SW480 (cell line): ENCODE results near the gene APP.
A peak's percentile ranks its signal among the peaks of the same experiment; 100 is the strongest.

Experiments
- DNase-seq: peaks from one replicate; pipeline ENCODE4 v3.0.0-alpha.2; 2016; ENCODE audit warnings: low spot score

Gene APP

GRCh38 chr21:25863031-25863430, 307.5 kb downstream of the APP start:
- no peak for DNase-seq

DNA sequence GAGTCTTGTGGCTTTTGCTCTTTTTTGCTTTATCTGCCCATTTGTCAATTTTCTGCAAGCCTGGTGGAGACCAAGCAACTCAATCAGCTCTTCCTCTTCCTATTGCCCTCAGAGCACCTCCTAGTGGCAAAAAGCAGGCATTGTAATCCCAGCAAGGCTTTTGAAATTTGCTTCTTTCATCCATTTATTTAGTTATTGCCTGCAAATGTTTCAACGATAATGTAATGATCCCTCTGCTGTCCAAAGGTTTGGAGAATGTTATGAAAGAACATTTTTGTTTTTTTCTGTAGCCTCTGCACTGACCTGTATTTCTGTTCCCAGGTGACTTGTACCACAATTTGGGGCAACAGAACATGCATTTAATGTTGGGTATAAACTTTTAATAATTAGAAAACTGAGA, 308.0 kb downstream of the APP start:
- DNase-seq: peak; percentile 20

- DNase-seq: no peak
Observed at GRCh38 chr21:25862112-25862511, 308.5 kb downstream of the APP start.

- DNase-seq: no peak
Observed at GRCh38 chr21:25859235-25859929, 311.2 kb downstream of the APP start.

DNA sequence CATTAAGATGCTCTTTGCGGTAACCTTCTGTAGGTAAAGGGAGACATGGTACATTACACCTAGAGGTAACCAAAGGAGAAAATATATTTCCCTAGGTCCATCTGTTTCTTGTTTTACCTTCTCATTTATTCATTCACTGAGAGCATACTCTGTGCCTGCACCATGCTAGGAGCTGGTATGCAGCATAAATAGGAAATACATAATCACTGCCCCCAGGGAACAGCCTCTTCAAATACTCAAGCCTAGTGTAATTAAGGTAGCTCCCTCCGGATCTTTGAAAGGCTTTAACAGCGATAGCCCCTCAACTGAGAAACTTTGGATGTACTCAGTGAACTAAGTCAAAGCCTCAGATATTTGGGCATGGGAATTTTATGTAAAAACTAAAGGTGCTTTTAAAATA, 312.2 kb downstream of the APP start:
- DNase-seq: no peak

- DNase-seq: no peak
Observed at GRCh38 chr21:25857308-25858074, 313.1 kb downstream of the APP start.

GRCh38 chr21:25855576-25855975, 315.0 kb downstream of the APP start:
- DNase-seq: no peak

DNA sequence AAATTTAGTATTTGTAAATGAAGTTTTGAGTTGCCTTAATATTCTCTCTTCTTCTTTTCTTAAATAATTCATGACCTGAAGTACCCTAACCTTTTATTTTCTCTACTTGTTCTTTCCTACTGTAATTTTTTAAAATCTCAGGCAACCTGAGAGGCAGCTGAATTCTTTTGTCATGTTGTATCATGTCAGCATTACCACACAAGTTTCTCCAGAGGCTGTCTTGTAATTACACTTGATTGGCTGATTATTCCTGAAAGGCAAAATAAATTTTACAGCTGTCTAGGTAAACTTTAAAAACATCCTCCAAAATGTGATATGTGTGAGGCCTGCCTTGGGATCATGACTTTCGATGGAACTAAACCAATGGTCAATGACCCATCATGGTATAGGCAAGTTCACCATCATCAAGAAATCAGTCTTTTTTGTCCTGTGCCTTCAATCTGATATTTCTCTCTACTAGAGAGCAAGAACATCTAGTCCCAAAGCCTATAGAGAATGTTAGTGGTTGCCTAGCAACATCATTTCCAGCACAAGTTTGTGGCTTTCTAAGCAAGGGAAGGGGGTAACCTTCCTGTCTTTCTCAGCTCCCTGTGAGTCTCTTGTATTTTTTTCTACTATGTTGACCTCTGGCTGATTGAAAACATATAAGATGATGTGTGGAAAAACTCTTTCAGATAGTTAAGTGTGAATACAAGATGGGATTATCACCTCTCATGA, 320.3 kb downstream of the APP start:
- no peak for DNase-seq

GRCh38 chr21:25848309-25848708, 322.3 kb downstream of the APP start:
- no peak for DNase-seq

DNA sequence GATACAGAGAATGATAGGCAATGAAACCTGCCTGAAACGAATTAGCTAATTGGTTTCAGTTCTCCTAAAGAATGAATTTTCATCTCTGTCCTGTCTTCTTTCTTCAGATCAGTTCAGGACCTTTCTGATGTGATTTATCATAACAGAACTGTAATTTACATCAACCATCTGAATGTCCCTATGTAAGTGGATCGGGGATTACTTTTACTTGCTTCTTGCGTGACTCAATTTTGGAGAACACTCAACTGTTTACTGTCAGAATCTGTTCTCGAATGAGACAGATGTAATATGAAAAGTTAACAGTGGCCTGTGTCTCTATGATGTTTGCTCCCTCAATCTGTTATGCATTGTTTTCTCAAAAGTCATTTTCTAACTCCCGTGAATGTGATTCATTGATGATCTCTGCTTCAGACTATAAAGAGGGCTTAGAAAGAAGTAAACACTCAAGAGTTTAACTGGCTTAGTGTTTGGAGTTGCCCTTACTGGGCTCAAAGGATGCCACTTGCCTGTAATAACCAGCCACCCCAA, 324.8 kb downstream of the APP start:
- DNase-seq: no peak

GRCh38 chr21:25842925-25843324, 327.6 kb downstream of the APP start:
- DNase-seq: no peak

DNA sequence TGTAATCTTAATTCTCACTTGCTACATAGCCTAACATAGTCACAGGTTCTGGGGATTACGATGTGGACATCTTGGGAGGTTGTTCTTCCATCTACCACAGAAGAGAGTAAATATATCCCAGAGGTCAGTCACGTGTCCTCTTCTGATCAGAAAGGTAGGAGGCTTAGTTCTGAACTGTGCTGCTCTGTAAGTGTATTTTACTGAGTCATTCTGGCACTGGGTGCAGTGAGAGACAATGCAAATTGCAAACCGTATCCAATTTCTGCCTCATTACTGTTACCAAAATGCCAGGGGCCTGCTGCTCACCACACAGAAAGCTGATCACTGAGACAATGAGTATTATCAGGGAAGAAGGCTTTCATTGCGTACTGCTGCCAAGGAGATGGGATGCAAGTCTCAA, 331.8 kb downstream of the APP start:
- no peak for DNase-seq

DNA sequence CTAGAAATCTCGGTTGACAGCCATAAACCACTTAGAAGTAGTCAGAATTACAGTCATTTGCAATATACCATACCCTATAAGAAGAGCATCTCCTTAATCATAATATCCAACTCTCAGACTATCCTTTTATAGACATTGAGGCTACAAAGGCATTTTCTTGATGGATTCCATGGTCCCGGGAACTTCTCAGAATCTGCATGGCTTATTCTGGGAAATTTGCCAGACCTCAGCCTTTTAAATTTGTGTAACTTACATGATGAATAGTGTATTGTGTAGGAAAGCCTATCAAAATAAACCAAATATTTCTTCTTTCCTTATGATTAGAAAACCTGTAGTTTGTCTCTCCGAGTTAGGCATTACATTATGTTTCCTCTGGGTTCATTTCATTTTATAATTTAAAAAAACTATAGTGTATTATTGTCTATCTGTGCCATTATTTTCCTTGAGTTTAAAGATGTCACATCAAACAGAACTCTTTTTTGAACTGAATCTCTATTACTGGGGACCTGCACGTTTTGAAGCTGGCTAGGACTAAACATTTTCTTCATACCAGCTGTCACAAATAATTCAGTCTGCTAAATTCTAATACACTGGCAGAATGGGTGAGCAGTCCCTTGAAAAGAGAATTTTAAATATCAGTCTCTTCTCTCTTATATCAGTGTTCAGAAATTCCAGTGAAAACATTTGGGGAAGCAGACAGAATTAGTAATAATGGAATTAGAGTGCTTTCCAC, 332.9 kb downstream of the APP start:
- DNase-seq: no peak

- no peak for DNase-seq
Observed at GRCh38 chr21:25836396-25836795, 334.2 kb downstream of the APP start.

GRCh38 chr21:25834381-25834780, 336.2 kb downstream of the APP start:
- DNase-seq: no peak

DNA sequence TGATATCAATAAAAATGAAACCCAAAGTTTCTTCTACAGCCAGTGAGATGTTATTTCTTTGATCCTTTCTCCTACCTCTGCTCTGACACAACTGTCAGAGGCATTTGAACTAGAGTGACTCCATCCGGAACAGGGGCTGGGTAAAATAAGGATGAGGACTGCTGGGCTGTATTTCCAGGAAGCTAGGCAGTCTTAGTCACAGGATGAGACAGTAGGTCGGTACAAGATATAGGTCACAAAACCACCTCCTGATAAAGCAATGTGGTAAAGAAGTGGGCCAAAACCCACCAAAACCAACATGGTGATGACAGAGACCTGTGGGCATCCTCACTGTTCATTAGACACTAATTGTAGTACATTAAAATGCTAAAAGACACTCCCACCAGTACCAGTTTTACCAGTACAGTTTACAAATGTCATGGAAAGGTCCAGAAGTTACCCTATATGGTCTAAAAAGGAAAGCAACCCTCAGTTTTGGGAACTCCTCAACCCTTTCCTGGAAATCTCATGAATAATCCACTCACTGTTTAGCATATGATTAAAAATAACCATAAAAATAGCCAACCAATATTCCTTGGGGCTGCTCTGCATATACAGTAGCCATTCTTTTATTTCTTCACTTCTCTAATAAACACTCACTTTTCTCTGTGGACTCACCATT, 339.1 kb downstream of the APP start:
- DNase-seq: no peak
